B cell (primary cell): Measurements from ENCODE around the gene CFAP210. TPM values are rescaled to one million over a fixed set of nuclear protein-coding genes. Genes with fewer than 3 reads are reported as not detected.

Experiments used
- ATAC-seq: fragments of 200-7000 bp; cut with Tn5 transposase; one replicate; pipeline ENCODE4 v1.10.0; 2021; ENCODE audit warnings: low read depth, mild to moderate bottlenecking, moderate number of reproducible peaks, moderate library complexity
- CTCF ChIA-PET: fragments of 350-600 bp; sonication (Branson Sonifier 250); formaldehyde crosslinking; loops from one replicate; lab custom pipeline; 2021; ENCODE audit warnings: antibody characterized with exemption, inconsistent platforms; lab: Charles Lee
- POLR2A ChIA-PET: fragments of 350-600 bp; sonication (Branson Sonifier 250); formaldehyde crosslinking; loops from one replicate; lab custom pipeline; 2021; ENCODE audit warnings: antibody characterized with exemption; lab: Charles Lee
- DNase-seq: peaks from one replicate; pipeline ENCODE4 v3.0.0; 2013
- H2AFZ ChIP-seq: 2 replicates; pipeline ENCODE4 v1.6.1; 2012; ENCODE audit warnings: mild to moderate bottlenecking, low read depth, low read length; ENCODE audit not compliant: insufficient read depth, poor library complexity, severe bottlenecking
- H3K27ac ChIP-seq, 2 donors: 1 replicate in 1 of 2; 2 replicates in 1 of 2; pipeline ENCODE4 v1.5.1; 2012 to 2013; ENCODE audit warnings: low read length in 2 of 2, mild to moderate bottlenecking in 2 of 2, moderate library complexity in 1 of 2
- H3K27me3 ChIP-seq, 4 experiments: fragments of 200-600 bp in 1 of 4; sonication (generic) in 1 of 4; replicated peaks in 1 of 4; 1 replicate in 2 of 4; 2 replicates in 2 of 4; pipeline versions ENCODE4 v1.6.1 to v1.7.0; 2013 to 2016; ENCODE audit warnings: low read length in 3 of 4, mild to moderate bottlenecking in 2 of 4, mixed read lengths in 1 of 4, moderate library complexity in 1 of 4; ENCODE audit not compliant: insufficient read depth in 4 of 4, control insufficient read depth in 3 of 4; ENCODE audit errors: control extremely low read depth in 1 of 4
- H3K36me3 ChIP-seq, 2 experiments: replicated peaks in 1 of 2; 1 replicate in 1 of 2; 2 replicates in 1 of 2; pipeline versions ENCODE4 v1.6.1 to v1.7.1; 2013; ENCODE audit warnings: low read length in 1 of 2; ENCODE audit not compliant: insufficient read depth in 2 of 2, control insufficient read depth in 1 of 2; ENCODE audit errors: control extremely low read depth in 1 of 2, extremely low read depth in 1 of 2
- H3K4me1 ChIP-seq, 2 donors: fragments of 200-600 bp in 1 of 2; sonication (generic) in 1 of 2; 1 replicate in 1 of 2; 2 replicates in 1 of 2; pipeline versions ENCODE4 v1.5.1 to v1.6.1; 2013 to 2017; ENCODE audit warnings: low read length in 2 of 2; ENCODE audit not compliant: control insufficient read depth in 2 of 2, insufficient read depth in 2 of 2
- H3K4me2 ChIP-seq: replicated peaks from 2 replicates; pipeline ENCODE3; 2012; ENCODE audit warnings: mild to moderate bottlenecking, low read depth, low read length; ENCODE audit not compliant: poor library complexity, severe bottlenecking
- H3K4me3 ChIP-seq, 5 experiments: fragments of 200-600 bp in 1 of 5; sonication (generic) in 1 of 5; 1 replicate in 3 of 5; 2 replicates in 2 of 5; pipeline versions ENCODE4 v1.5.1 to v1.7.0; 2011 to 2016; ENCODE audit warnings: low read length in 4 of 5, mild to moderate bottlenecking in 4 of 5, low read depth in 2 of 5, control low read depth in 1 of 5, moderate library complexity in 1 of 5; ENCODE audit not compliant: insufficient read depth in 1 of 5; ENCODE audit errors: control extremely low read depth in 1 of 5, extremely low read depth in 1 of 5
- H3K79me2 ChIP-seq: fragments of 200-600 bp; sonication (generic); one replicate; pipeline ENCODE4 v1.6.0; 2016; ENCODE audit warnings: low read length; ENCODE audit not compliant: control insufficient read depth, insufficient read depth
- H3K9ac ChIP-seq: fragments of 200-600 bp; sonication (generic); 2 replicates; pipeline ENCODE4 v1.6.1; 2017; ENCODE audit warnings: mild to moderate bottlenecking, low read length, moderate library complexity
- H3K9me3 ChIP-seq, 3 donors: one replicate each; pipeline versions ENCODE4 v1.6.1 to v1.7.1; 2013; ENCODE audit warnings: low read length in 2 of 3; ENCODE audit not compliant: control insufficient read depth in 2 of 3, insufficient read depth in 1 of 3; ENCODE audit errors: control extremely low read depth in 1 of 3
- H4K20me1 ChIP-seq: 2 replicates; pipeline ENCODE4 v1.6.0; 2012; ENCODE audit warnings: mild to moderate bottlenecking, low read length; ENCODE audit not compliant: insufficient read depth, control insufficient read depth, poor library complexity, severe bottlenecking
- H3K27ac Mint-ChIP-seq: one replicate; pipeline ENCODE4 v1.8.0; 2021; ENCODE audit warnings: mixed read lengths
- H3K27me3 Mint-ChIP-seq: one replicate; pipeline ENCODE4 v1.8.0; 2021; ENCODE audit warnings: mixed read lengths
- H3K4me1 Mint-ChIP-seq: one replicate; pipeline ENCODE4 v1.8.0; 2021; ENCODE audit warnings: mixed read lengths
- H3K4me3 Mint-ChIP-seq: one replicate; pipeline ENCODE4 v1.8.0; 2021; ENCODE audit warnings: mixed read lengths
- H3K9me3 Mint-ChIP-seq: one replicate; pipeline ENCODE4 v1.8.0; 2022; ENCODE audit warnings: mixed read lengths; ENCODE audit not compliant: insufficient read depth
- CTCF ChIP-seq: fragments of 200-600 bp; IDR thresholded peaks from one replicate; pipeline ENCODE4 v1.8.0; 2022; ENCODE audit warnings: antibody characterized with exemption, mild to moderate bottlenecking
- EZH2 ChIP-seq: IDR thresholded peaks from 2 replicates; pipeline ENCODE4 v1.6.1; 2012; ENCODE audit warnings: borderline replicate concordance, low read depth, mild to moderate bottlenecking, moderate library complexity, low read length; ENCODE audit not compliant: insufficient read depth, poor library complexity, severe bottlenecking
- WGBS: methylation state at CpG from one replicate; pipeline ENCODE4 v1.1.5; 2013; ENCODE audit warnings: missing lambda C conversion rate; ENCODE audit not compliant: insufficient coverage; 5-methylcytosine and 5-hydroxymethylcytosine counted together
- intact Hi-C: fragments of 100-400 bp; cut with micrococcal nuclease; formaldehyde crosslinking; loops from one replicate; pipeline ENCODE4 v1.10.0; 2022
- polyA plus RNA-seq: library from polyadenylated mRNA; depleted of rRNA; stranded (reverse); fragments of >200 nt; gene quantifications from 2 replicates; pipeline ENCODE4 v1.2.3, GENCODE V29; 2012
- total RNA-seq, 2 donors: library from RNA; stranded (reverse); fragments of 120-200 nt in 1 of 2; gene quantifications; 1 replicate in 1 of 2; 2 replicates in 1 of 2; pipeline versions ENCODE4 v1.2.3 to v1.2.4, GENCODE V29; 2013 to 2022

CFAP210 gene
- total and polyA plus RNA-seq, 2 donors (not counting 1 experiment from before 2014, with no cell fraction given) = not detected

- H3K9ac ChIP-seq = no peak overlapping the region
- H3K79me2 ChIP-seq = no peaks in the 10 kb centered on the region
- ChIA-PET POLR2A (no interaction called here), CTCF (no interaction called here)
- intact Hi-C loops = no loop called here
- no peak for DNase-seq
- no peaks in the 10 kb centered on the region for H3K4me1 ChIP-seq
- ATAC-seq = no peak
- H2AFZ ChIP-seq = no peak overlapping the region
- H4K20me1 ChIP-seq = peaks cover 8% of the 10 kb centered on the region
- Mint-ChIP-seq H3K4me1 (no peaks in the 10 kb centered on the region), H3K4me3 (no peak overlapping the region), H3K27me3 (no peaks in the 10 kb centered on the region), H3K27ac (no peak overlapping the region), H3K9me3 (no peaks in the 10 kb centered on the region)
- WGBS = no CpG with 5 or more reads among the region's 2 CpGs
- H3K4me2 ChIP-seq = no peak overlapping the region
- TF ChIP-seq EZH2 = no peak
- TF ChIP-seq CTCF = no peak
- no peaks in the 10 kb centered on the region for H3K27me3 ChIP-seq
- no peaks in the 10 kb centered on the region for H3K9me3 ChIP-seq
- peaks cover 2 to 12% of the 10 kb centered on the region in 2 experiments for H3K36me3 ChIP-seq
- H3K27ac ChIP-seq = no peak overlapping the region
- no peak overlapping the region for H3K4me3 ChIP-seq
Observed at GRCh38 chr2:169641464-169641863, 52.7 kb downstream of the CFAP210 start.

DNA sequence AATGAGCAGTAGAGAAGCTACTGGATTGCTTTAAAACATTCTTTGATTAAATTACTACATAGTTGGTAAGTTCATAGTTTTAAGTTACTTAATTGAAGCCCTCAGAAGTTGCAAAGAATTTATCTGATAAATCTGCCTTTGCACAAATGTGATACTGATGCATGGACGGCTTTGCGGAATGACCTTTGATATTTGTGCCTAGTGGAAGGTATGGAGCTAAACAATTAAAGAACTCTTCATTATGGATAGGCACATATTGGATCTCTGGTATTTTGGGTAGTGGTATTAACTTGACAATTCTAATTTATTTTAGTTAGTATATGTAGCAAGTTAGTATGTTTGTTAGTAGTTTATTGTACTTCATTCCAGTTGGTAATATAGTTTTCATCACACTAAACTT is 54.1 kb downstream of the CFAP210 start:
- no peak for TF ChIP-seq EZH2
- no peak for TF ChIP-seq CTCF
- CTCF ChIA-PET = interaction anchor here (0.8 kb wide), 1 partner anchor 17 kb away, joined by 3 read pairs; no protein-coding TSS in a partner anchor
- ATAC-seq = no peak

More for the DNA sequence above, 54.1 kb downstream of the CFAP210 start:
- H3K9me3 Mint-ChIP-seq = no peaks in the 10 kb centered on the region
- intact Hi-C loops = no loop called here
- 100% methylated on average over 2 of the region's 2 CpGs for WGBS
- Histone ChIP-seq H3K9ac (no peak overlapping the region), H4K20me1 (peaks cover 8% of the 10 kb centered on the region), H3K36me3 (peaks cover 2 to 21% of the 10 kb centered on the region in 2 experiments), H2AFZ (no peak overlapping the region), H3K9me3 (no peaks in the 10 kb centered on the region), H3K27me3 (no peaks in the 10 kb centered on the region), H3K79me2 (no peaks in the 10 kb centered on the region), H3K4me2 (no peak overlapping the region), H3K4me1 (no peaks in the 10 kb centered on the region), H3K27ac (no peak overlapping the region), H3K4me3 (no peak overlapping the region)
- no peak overlapping the region for H3K4me3 Mint-ChIP-seq
- H3K27ac Mint-ChIP-seq = no peak overlapping the region
- no peaks in the 10 kb centered on the region for H3K4me1 Mint-ChIP-seq
- POLR2A ChIA-PET = no interaction called here
- no peaks in the 10 kb centered on the region for H3K27me3 Mint-ChIP-seq
- DNase-seq = no peak
